ENCODE data around the gene GPC5. TPM values are rescaled to one million over a fixed set of nuclear protein-coding genes. Genes with fewer than 3 reads are reported as not detected.

Gene GPC5
- total and polyA plus RNA-seq, 2 experiments from 2014 or later = 0.32 TPM; not detected in 1

GRCh38 chr13:92224052-92224821 lies 825.8 kb downstream of the GPC5 start:
- H3K9me2 ChIP-seq (ENCODE audit: insufficient read depth) = no peaks in the 10 kb centered on the region
- no peaks in the 10 kb centered on the region for H3K4me1 ChIP-seq (ENCODE audit: insufficient read depth)
- H3F3A ChIP-seq (ENCODE audit: insufficient read depth) = 0 out of 2 replicates have a peak, but pooled peaks cover 5% of the 10 kb centered on the region
- H3K9ac ChIP-seq = no peak overlapping the region
- H3K4me3 ChIP-seq = no peak overlapping the region
- no peaks in the 10 kb centered on the region for H4K20me1 ChIP-seq (ENCODE audit: insufficient read depth)
- WGBS, 2 experiments (ENCODE audit: low coverage in 1 of 2, low lambda C conversion rate in 2 of 2, missing lambda C conversion rate in 2 of 2) = 6 to 7% methylated on average over 5 of the region's 5 CpGs
- no peak overlapping the region for H2AFZ ChIP-seq
- no peaks in the 10 kb centered on the region for H3K27me3 ChIP-seq (replicated peaks; ENCODE audit: insufficient read depth)
- in situ Hi-C loops (cut with MboI) = no loop called here
- no peak overlapping the region for H3K4me2 ChIP-seq (ENCODE audit: unreplicated experiment)
- no peak for TF ChIP-seq EZH2phosphoT487 (IDR thresholded peaks at IDR 0.05; ENCODE audit: insufficient read depth, low read depth)
- TF ChIP-seq EZH2 (IDR thresholded peaks at IDR 0.05; ENCODE audit: insufficient read depth, poor library complexity, severe bottlenecking) = no peak
- H3K9me3 ChIP-seq (ENCODE audit: low read depth) = no peaks in the 10 kb centered on the region
- H3K36me3 ChIP-seq (ENCODE audit: low read depth) = no peaks in the 10 kb centered on the region
- peak; percentile 47 for DNase-seq
- H3K27ac ChIP-seq = no peak overlapping the region
- no peaks in the 10 kb centered on the region for H3K79me2 ChIP-seq (ENCODE audit: insufficient read depth)

- no peak for TF ChIP-seq EZH2 (IDR thresholded peaks at IDR 0.05; ENCODE audit: insufficient read depth, poor library complexity, severe bottlenecking)
- Histone ChIP-seq H3K79me2 (ENCODE audit: insufficient read depth) (no peaks in the 10 kb centered on the region), H3K9ac (no peak overlapping the region), H3K27ac (no peak overlapping the region), H3K4me2 (ENCODE audit: unreplicated experiment) (no peak overlapping the region), H3K4me1 (ENCODE audit: insufficient read depth) (no peaks in the 10 kb centered on the region), H2AFZ (no peak overlapping the region), H3K27me3 (replicated peaks; ENCODE audit: insufficient read depth) (no peaks in the 10 kb centered on the region), H3K9me3 (ENCODE audit: low read depth) (no peaks in the 10 kb centered on the region), H4K20me1 (ENCODE audit: insufficient read depth) (no peaks in the 10 kb centered on the region), H3K9me2 (ENCODE audit: insufficient read depth) (no peaks in the 10 kb centered on the region), H3K4me3 (no peak overlapping the region), H3F3A (ENCODE audit: insufficient read depth) (0 out of 2 replicates have a peak, but pooled peaks cover 5% of the 10 kb centered on the region), H3K36me3 (ENCODE audit: low read depth) (no peaks in the 10 kb centered on the region)
- in situ Hi-C loops (cut with MboI) = no loop called here
- no peak for DNase-seq
Measured at GRCh38 chr13:92224825-92225224, 826.4 kb downstream of the GPC5 start.

- 28 to 42% methylated on average over 2 of the region's 2 CpGs for WGBS, 2 experiments (ENCODE audit: low coverage in 1 of 2, low lambda C conversion rate in 2 of 2, missing lambda C conversion rate in 2 of 2)
- H3K36me3 ChIP-seq (ENCODE audit: low read depth) = no peaks in the 10 kb centered on the region
- in situ Hi-C loops (cut with MboI) = no loop called here
- TF ChIP-seq EZH2phosphoT487 (IDR thresholded peaks at IDR 0.05; ENCODE audit: insufficient read depth, low read depth) (no peak), EZH2 (IDR thresholded peaks at IDR 0.05; ENCODE audit: insufficient read depth, poor library complexity, severe bottlenecking) (no peak)
- no peaks in the 10 kb centered on the region for H3K4me1 ChIP-seq (ENCODE audit: insufficient read depth)
- H3K27ac ChIP-seq = no peak overlapping the region
- no peaks in the 10 kb centered on the region for H3K9me2 ChIP-seq (ENCODE audit: insufficient read depth)
- no peak for DNase-seq
- H4K20me1 ChIP-seq (ENCODE audit: insufficient read depth) = no peaks in the 10 kb centered on the region
- no peaks in the 10 kb centered on the region for H3K9me3 ChIP-seq (ENCODE audit: low read depth)
- H3K79me2 ChIP-seq (ENCODE audit: insufficient read depth) = no peaks in the 10 kb centered on the region
- H3K9ac ChIP-seq = no peak overlapping the region
- no peak overlapping the region for H3K4me2 ChIP-seq (ENCODE audit: unreplicated experiment)
- no peak overlapping the region for H2AFZ ChIP-seq
- no peaks in the 10 kb centered on the region for H3K27me3 ChIP-seq (replicated peaks; ENCODE audit: insufficient read depth)
- H3F3A ChIP-seq (ENCODE audit: insufficient read depth) = 0 out of 2 replicates have a peak, but pooled peaks cover 5% of the 10 kb centered on the region
- H3K4me3 ChIP-seq = no peak overlapping the region
Measured at GRCh38 chr13:92225861-92226260, 827.4 kb downstream of the GPC5 start.

- Histone ChIP-seq H3F3A (ENCODE audit: insufficient read depth) (no peaks in the 10 kb centered on the region), H2AFZ (no peak overlapping the region), H3K79me2 (ENCODE audit: insufficient read depth) (no peaks in the 10 kb centered on the region), H3K9me2 (ENCODE audit: insufficient read depth) (no peaks in the 10 kb centered on the region), H3K27ac (no peak overlapping the region), H3K4me2 (ENCODE audit: unreplicated experiment) (no peak overlapping the region), H3K4me1 (ENCODE audit: insufficient read depth) (no peaks in the 10 kb centered on the region), H4K20me1 (ENCODE audit: insufficient read depth) (no peaks in the 10 kb centered on the region), H3K27me3 (replicated peaks; ENCODE audit: insufficient read depth) (no peaks in the 10 kb centered on the region), H3K36me3 (ENCODE audit: low read depth) (no peaks in the 10 kb centered on the region), H3K9ac (no peak overlapping the region), H3K4me3 (no peak overlapping the region), H3K9me3 (ENCODE audit: low read depth) (no peaks in the 10 kb centered on the region)
- 39 to 40% methylated on average over 5 of the region's 5 CpGs for WGBS, 2 experiments (ENCODE audit: low coverage in 1 of 2, low lambda C conversion rate in 2 of 2, missing lambda C conversion rate in 2 of 2)
- DNase-seq = no peak
- TF ChIP-seq EZH2 (IDR thresholded peaks at IDR 0.05; ENCODE audit: insufficient read depth, poor library complexity, severe bottlenecking) (no peak), EZH2phosphoT487 (IDR thresholded peaks at IDR 0.05; ENCODE audit: insufficient read depth, low read depth) (no peak)
- in situ Hi-C loops (cut with MboI) = no loop called here
Measured at GRCh38 chr13:92232871-92233270, 834.5 kb downstream of the GPC5 start.

All from GM23248 (cell line).